ENCODE measurements around the gene AMOTL2. TPM values are rescaled to one million over a fixed set of nuclear protein-coding genes. Genes with fewer than 3 reads are reported as not detected.

AMOTL2 gene
- total RNA-seq (2021) = 30.9 and 35.3 TPM in 2 replicates
- long read RNA-seq, full-length matches to known transcripts = 94 of 116 reads
- long read RNA-seq, partial matches to known transcripts = 8 of 116 reads
- long read RNA-seq, other reads (novel, unspliced or antisense) = 14 of 116 reads

DNA sequence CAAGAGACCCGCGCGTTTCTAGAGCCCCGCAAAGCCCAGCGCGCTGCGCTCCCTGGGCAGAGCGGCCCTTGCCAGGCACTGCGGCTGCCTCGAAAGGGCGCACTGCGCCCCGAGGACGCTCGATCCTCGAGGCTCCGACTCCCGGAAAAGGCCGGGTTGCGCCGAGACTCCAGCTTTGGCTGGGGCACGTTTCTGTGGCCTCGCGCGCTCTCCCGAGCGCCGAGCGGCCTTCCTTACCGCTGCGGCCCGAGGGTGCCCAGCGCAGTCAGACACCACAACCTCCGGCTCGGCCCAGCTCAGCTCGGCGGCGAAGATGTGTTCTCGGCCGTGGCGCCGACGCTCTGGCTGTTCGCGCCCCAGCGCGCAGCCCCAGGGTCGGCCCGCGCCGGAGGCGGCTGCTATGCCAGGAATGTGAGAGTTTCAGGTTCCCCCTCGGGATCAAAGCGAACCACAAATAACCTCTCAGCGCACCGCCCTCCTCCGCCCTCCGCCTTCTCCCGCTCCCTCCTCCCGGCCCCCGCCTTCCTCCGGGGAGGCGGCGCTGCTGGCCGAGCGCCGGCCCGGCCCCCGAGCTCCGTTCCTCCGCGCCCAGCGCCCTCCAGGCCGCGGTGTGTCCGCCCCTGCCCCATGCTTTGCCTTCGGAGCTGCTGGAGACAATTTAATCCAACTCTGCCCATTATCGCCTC lies at the start of gene AMOTL2:
Gene AMOTL2 (minus strand): TSS at position 343 of the 686 bp plus-strand sequence. CDS start 3,014 bp downstream, outside the sequence.
- Histone ChIP-seq H2BK15ac (ENCODE audit: low read depth, low read length) (no peak within 1 kb of the TSS), H2BK20ac (ENCODE audit: low read depth, low read length, poor library complexity, severe bottlenecking) (no peak within 1 kb of the TSS), H3K23me2 (ENCODE audit: insufficient read length, low read depth, low read length, poor library complexity, severe bottlenecking) (peaks cover 15% of the 10 kb centered on the region), H4K91ac (ENCODE audit: insufficient read length, low read depth, low read length) (peak within 1 kb of the TSS; percentile 83), H3K4ac (ENCODE audit: low read depth, low read length) (peak within 1 kb of the TSS; percentile 52; the same call in 1 of the 2 replicates), H3K14ac (ENCODE audit: insufficient read depth, low read length) (peak within 1 kb of the TSS; percentile 97), H2AFZ (ENCODE audit: low read length) (no peak within 1 kb of the TSS), H3K4me1 (ENCODE audit: insufficient read depth, low read length) (peaks cover 6% of the 10 kb centered on the region; the same call in 1 of the 2 replicates), H3K9ac (ENCODE audit: extremely low read depth, insufficient read length, low read length) (peak within 1 kb of the TSS; percentile 88), H3K9me3 (ENCODE audit: control insufficient read depth, low read depth, low read length) (no peaks in the 10 kb centered on the region), H2BK5ac (ENCODE audit: insufficient read length, low read length) (peak within 1 kb of the TSS; percentile 25), H4K5ac (ENCODE audit: insufficient read length, low read depth, low read length) (peak within 1 kb of the TSS; percentile 81), H2BK12ac (ENCODE audit: insufficient read length, low read depth, low read length) (peak within 1 kb of the TSS; percentile 46), H3T11ph (ENCODE audit: low read length) (no peak within 1 kb of the TSS), H4K8ac (replicated peaks; ENCODE audit: insufficient read length, low read depth, low read length) (peak within 1 kb of the TSS; percentile 22), H3K56ac (ENCODE audit: insufficient read length, low read depth, low read length) (no peak within 1 kb of the TSS), H4K20me1 (ENCODE audit: control insufficient read depth, insufficient read depth, insufficient read length) (peaks cover 6% of the 10 kb centered on the region), H2AK5ac (ENCODE audit: insufficient read length, low read length) (no peak within 1 kb of the TSS), H3K27ac (ENCODE audit: insufficient read length, low read depth, low read length) (peak within 1 kb of the TSS; percentile 79), H3K27me3 (ENCODE audit: insufficient read depth, low read length) (peaks cover 10% of the 10 kb centered on the region; the same call in 1 of the 2 replicates), H3K23ac (ENCODE audit: insufficient read length, low read depth, low read length) (no peak within 1 kb of the TSS), H3K79me2 (ENCODE audit: insufficient read depth, low read length) (peaks cover 12% of the 10 kb centered on the region; the same call in 1 of the 2 replicates), H3K4me2 (ENCODE audit: insufficient read depth, insufficient read length, low read length) (peak within 1 kb of the TSS; percentile 77), H2BK120ac (ENCODE audit: low read depth, low read length, poor library complexity, severe bottlenecking) (peak within 1 kb of the TSS; percentile 97), H3K18ac (ENCODE audit: insufficient read length, low read depth, low read length) (peak within 1 kb of the TSS; percentile 96), H3K79me1 (ENCODE audit: insufficient read depth, low read depth, low read length, poor library complexity, severe bottlenecking) (peaks cover 3% of the 10 kb centered on the region)
- TF ChIP-seq, protein P1, sequence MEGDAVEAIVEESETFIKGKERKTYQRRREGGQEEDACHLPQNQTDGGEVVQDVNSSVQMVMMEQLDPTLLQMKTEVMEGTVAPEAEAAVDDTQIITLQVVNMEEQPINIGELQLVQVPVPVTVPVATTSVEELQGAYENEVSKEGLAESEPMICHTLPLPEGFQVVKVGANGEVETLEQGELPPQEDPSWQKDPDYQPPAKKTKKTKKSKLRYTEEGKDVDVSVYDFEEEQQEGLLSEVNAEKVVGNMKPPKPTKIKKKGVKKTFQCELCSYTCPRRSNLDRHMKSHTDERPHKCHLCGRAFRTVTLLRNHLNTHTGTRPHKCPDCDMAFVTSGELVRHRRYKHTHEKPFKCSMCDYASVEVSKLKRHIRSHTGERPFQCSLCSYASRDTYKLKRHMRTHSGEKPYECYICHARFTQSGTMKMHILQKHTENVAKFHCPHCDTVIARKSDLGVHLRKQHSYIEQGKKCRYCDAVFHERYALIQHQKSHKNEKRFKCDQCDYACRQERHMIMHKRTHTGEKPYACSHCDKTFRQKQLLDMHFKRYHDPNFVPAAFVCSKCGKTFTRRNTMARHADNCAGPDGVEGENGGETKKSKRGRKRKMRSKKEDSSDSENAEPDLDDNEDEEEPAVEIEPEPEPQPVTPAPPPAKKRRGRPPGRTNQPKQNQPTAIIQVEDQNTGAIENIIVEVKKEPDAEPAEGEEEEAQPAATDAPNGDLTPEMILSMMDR (conservative IDR thresholded peaks at IDR 0.05) = no peak
- Mint-ChIP-seq H3K36me3 (ENCODE audit: insufficient read depth in 1 of 3, low read depth in 3 of 3) (peaks cover 27 to 31% (median 27%) of the 10 kb centered on the region in 3 experiments), H3K9me3 (no peaks in the 10 kb centered on the region; a peak in 3 of 5 replicates), H3K4me3 (peak within 1 kb of the TSS; percentile 87 to 89), H3K27ac (peak within 1 kb of the TSS; percentile 98 to 99 (median 99)), H3K27me3 (ENCODE audit: low read depth) (peaks cover 48% of the 10 kb centered on the region), H3K4me1 (peaks cover 57 to 61% of the 10 kb centered on the region in 2 experiments)
- peak; percentile 96 for DNase-seq
- WGBS (ENCODE audit: extremely low coverage, insufficient read length, low lambda C conversion rate) = no CpG with 5 or more reads among the region's 78 CpGs

Data from H9 (cell line).